Measurements from ENCODE around the gene P2RX2. TPM values are rescaled to one million over a fixed set of nuclear protein-coding genes. Genes with fewer than 3 reads are reported as not detected.

P2RX2 gene
- total RNA-seq, 1 donor from 2014 or later = not detected

GRCh38 chr12:132588319-132588718, 30.3 kb upstream of the P2RX2 start:
- H3K9me3 Mint-ChIP-seq (ENCODE audit: unreplicated experiment) = no peaks in the 10 kb centered on the region
- peaks cover 6% of the 10 kb centered on the region for H3K36me3 Mint-ChIP-seq (ENCODE audit: unreplicated experiment)
- H3K4me3 Mint-ChIP-seq (ENCODE audit: unreplicated experiment) = no peak overlapping the region
- DNase-seq (ENCODE audit: extremely low spot score, unreplicated experiment) = no peak
- H3K4me1 Mint-ChIP-seq (ENCODE audit: unreplicated experiment) = no peaks in the 10 kb centered on the region
- H3K27ac Mint-ChIP-seq (ENCODE audit: unreplicated experiment) = no peak overlapping the region
- no peaks in the 10 kb centered on the region for H3K27me3 Mint-ChIP-seq (ENCODE audit: unreplicated experiment)
- no peak for TF ChIP-seq CTCF (IDR thresholded peaks at IDR 0.05)

GRCh38 chr12:132588821-132589669, 29.5 kb upstream of the P2RX2 start:
- DNase-seq (ENCODE audit: extremely low spot score, unreplicated experiment) = no peak
- H3K36me3 Mint-ChIP-seq (ENCODE audit: unreplicated experiment) = peaks cover 2% of the 10 kb centered on the region
- no peaks in the 10 kb centered on the region for H3K27me3 Mint-ChIP-seq (ENCODE audit: unreplicated experiment)
- H3K4me3 Mint-ChIP-seq (ENCODE audit: unreplicated experiment) = no peak overlapping the region
- peaks cover 4% of the 10 kb centered on the region for H3K4me1 Mint-ChIP-seq (ENCODE audit: unreplicated experiment)
- H3K27ac Mint-ChIP-seq (ENCODE audit: unreplicated experiment) = no peak overlapping the region
- no peaks in the 10 kb centered on the region for H3K9me3 Mint-ChIP-seq (ENCODE audit: unreplicated experiment)
- no peak for TF ChIP-seq CTCF (IDR thresholded peaks at IDR 0.05)

- Mint-ChIP-seq H3K4me3 (ENCODE audit: unreplicated experiment) (no peak overlapping the region), H3K27ac (ENCODE audit: unreplicated experiment) (no peak overlapping the region), H3K4me1 (ENCODE audit: unreplicated experiment) (peaks cover 14% of the 10 kb centered on the region), H3K27me3 (ENCODE audit: unreplicated experiment) (no peaks in the 10 kb centered on the region), H3K9me3 (ENCODE audit: unreplicated experiment) (no peaks in the 10 kb centered on the region), H3K36me3 (ENCODE audit: unreplicated experiment) (no peaks in the 10 kb centered on the region)
- no peak for TF ChIP-seq CTCF (IDR thresholded peaks at IDR 0.05)
- DNase-seq (ENCODE audit: extremely low spot score, unreplicated experiment) = no peak
Measured at GRCh38 chr12:132591107-132591935, 27.3 kb upstream of the P2RX2 start.

- H3K27ac Mint-ChIP-seq (ENCODE audit: unreplicated experiment) = no peak overlapping the region
- H3K9me3 Mint-ChIP-seq (ENCODE audit: unreplicated experiment) = no peaks in the 10 kb centered on the region
- no peaks in the 10 kb centered on the region for H3K27me3 Mint-ChIP-seq (ENCODE audit: unreplicated experiment)
- peaks cover 18% of the 10 kb centered on the region for H3K4me1 Mint-ChIP-seq (ENCODE audit: unreplicated experiment)
- DNase-seq (ENCODE audit: extremely low spot score, unreplicated experiment) = no peak
- H3K36me3 Mint-ChIP-seq (ENCODE audit: unreplicated experiment) = no peaks in the 10 kb centered on the region
- H3K4me3 Mint-ChIP-seq (ENCODE audit: unreplicated experiment) = no peak overlapping the region
- no peak for TF ChIP-seq CTCF (IDR thresholded peaks at IDR 0.05)
Measured at GRCh38 chr12:132592282-132592970, 26.1 kb upstream of the P2RX2 start.

Data from osteocyte (in vitro differentiated cells).